Islet precursor cell (in vitro differentiated cells): ENCODE data around the gene CTNND1.
A peak's percentile ranks its signal among the peaks of the same experiment; 100 is the strongest.
"Not testable (repeated sequence)": the region's sequence is repeated elsewhere in the genome, so short reads cannot be mapped to it uniquely, and the experiment has no call there.

Experiments used
- DNase-seq: peaks from one replicate; pipeline ENCODE4 v3.0.0-alpha.2; 2018

Gene CTNND1

DNA sequence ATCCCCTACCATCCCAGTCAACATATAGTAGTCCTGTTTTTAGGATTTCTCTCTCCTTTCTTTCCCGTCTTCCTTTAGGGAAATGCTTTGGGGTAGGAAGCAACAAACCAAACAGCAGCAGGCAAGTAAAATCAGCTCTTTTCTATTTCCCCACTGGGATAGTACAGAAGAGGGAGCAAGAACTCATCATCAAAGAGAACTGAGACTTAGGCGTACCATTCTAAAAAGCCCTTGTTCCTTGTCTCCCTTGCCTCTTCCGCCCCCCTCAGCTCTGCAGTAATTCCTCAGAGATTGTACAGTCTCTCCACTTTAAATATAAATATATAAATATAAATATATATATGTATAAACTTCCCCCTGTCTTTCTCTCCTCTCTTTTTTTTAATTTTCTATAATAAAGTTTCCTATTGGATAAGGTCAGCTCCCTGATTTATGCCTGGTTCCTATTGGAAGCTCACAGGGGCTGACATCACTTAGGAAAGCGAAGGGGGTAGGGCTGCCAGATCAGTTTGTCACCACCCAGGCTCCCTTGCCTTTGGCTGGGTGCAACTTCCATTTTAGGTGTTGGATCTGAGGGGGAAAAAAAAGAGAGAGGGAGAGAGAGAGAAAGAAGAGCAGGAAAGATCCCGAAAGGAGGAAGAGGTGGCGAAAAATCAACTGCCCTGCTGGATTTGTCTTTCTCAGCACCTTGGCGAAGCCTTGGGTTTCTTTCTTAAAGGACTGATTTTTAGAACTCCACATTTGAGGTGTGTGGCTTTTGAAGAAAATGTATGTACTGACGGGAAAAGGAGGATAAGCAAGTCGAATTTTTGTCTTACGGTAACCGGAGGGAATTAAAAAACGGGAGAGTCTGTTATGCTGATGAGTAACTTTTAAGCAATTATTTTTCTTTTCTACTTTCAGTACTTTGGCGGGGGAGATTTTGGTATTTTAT lies at the start of gene CTNND1:
CTNND1 (plus strand) TSS at position 502 of the 934 bp plus-strand sequence. CDS start 29,677 bp downstream, outside the sequence.
- peak; percentile 96 for DNase-seq

DNA sequence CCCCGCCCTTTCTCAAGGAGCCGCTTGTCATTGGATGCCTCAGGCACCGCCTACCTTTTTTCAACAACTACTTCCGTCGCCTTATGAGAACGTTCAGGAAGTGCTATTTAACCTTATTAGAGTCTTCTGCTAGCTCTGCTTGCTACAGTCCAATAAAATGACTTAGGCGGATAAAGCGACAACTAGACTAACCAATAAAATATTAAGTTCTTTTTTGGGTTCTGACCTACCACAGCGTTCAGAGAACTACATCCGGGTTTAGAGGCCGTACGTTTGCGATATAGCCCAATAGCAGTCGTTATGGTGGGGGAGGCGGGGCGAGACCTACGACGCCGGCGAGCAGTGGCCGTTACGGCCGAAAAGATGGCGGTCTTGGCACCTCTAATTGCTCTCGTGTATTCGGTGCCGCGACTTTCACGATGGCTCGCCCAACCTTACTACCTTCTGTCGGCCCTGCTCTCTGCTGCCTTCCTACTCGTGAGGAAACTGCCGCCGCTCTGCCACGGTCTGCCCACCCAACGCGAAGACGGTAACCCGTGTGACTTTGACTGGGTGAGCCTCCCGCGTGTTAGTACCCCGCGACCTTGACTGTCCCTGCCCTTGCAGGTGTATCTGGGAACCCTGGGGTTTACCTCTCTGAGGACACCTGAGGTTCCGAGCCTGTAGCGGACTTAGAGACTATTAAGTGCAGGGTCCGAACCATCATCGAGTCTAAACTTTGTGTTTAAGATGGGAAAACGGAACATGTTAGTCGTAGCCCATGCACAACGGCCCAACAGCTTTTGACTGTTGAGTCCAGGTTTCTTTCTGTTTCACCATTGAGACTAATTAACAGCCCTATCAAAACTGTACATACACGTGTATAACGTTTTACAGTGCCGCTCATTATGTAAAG lies 49.1 kb upstream of the CTNND1 start, which contains the start of gene TMX2:
TMX2 (plus strand) TSS at position 338 of the 895 bp plus-strand sequence; CDS start at position 364, 26 bp downstream.
- DNase-seq: peak; percentile 98

DNA sequence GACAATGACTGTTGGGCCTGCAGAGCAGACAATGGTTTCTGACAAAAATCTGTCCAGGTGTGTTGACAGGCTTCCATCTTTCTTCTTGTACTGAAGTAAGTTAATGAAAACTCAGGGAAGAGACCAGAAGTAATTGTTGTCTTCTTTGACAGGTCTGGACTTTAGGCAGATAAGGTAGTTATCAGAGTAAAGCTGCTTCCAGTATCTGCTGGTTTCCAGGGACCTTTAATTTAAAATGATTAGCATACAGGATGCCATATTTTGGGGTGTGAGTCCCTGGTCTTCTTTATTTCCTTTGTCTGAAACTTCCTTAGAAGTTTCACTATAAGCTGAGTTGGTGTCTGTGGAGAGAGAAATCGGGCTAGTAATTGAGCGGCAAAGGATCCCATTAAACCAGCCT lies 47.8 kb upstream of the CTNND1 start:
- no peak for DNase-seq

- not testable (repeated sequence) for DNase-seq
These were observed 44.9 kb upstream of the CTNND1 start for GRCh38 chr11:57716726-57717125.

GRCh38 chr11:57727185-57727584 lies 34.4 kb upstream of the CTNND1 start:
- no peak for DNase-seq

GRCh38 chr11:57728829-57729228 lies 32.8 kb upstream of the CTNND1 start:
- no peak for DNase-seq

DNA sequence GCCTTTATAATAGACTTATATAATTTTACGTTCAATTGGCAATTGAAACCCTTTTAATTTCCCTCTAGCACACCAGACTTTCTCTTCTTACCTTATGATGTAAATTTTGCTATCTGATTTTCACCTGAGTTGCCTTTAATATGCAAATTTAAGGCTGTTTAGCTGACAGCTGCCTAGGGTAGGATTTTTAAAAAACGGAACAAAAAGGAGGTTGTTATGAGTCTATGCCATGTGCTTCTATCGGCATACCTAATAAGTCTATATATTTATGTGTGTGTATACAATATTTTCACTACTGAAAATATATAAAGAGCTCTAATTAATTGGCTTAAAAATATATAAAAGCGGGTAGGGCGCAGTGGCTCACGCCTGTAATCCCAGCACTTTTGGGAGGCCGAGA lies 32.1 kb upstream of the CTNND1 start:
- no peak for DNase-seq

GRCh38 chr11:57732661-57733060 lies 28.9 kb upstream of the CTNND1 start:
- DNase-seq: no peak

- DNase-seq: no peak
These were observed 25.8 kb upstream of the CTNND1 start for GRCh38 chr11:57735619-57736298.

DNA sequence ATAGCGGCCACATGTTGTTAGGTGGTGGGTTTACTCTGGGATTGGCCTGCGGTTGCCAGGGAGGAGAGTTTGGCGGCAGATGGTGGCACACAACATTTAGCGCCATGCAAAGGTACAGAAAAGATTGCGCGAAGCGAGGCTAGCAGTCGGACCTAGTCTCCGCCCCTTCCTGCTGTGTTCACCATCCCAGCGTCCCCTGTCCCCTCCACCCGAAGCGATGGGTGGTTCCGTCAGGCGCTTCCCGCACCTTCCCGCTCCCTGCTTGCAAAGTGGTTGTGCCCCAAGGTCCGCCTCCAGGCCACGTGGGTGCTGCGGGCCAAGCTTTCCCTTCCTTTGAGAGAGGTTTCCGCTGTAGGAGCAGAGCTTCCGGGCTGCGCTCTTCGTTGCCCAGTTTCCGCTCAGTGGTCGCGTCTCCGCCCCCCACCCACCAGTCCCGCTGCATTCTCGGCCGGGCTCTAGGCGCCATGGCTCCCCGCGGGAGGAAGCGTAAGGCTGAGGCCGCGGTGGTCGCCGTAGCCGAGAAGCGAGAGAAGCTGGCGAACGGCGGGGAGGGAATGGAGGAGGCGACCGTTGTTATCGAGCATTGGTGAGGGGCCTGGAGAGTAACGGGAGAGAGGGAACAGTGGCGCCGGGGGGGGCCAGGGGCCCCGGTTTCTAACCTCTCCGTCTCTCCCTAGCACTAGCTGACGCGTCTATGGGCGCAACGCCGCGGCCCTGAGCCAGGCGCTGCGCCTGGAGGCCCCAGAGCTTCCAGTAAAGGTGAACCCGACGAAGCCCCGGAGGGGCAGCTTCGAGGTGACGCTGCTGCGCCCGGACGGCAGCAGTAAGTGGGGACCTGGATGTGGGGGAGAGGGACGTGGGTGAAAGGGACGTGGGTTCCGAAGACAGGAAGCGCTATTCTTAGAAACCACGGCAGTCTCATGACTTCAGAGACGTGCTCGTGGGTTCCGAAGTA lies 20.2 kb upstream of the CTNND1 start, which contains the start of gene SELENOH:
SELENOH (plus strand) TSS at position 360 of the 955 bp plus-strand sequence; CDS start at position 465, 105 bp downstream.
- peak; percentile 99 for DNase-seq

- no peak for DNase-seq
These were observed 19.5 kb upstream of the CTNND1 start for GRCh38 chr11:57742087-57742452.

- DNase-seq: no peak
These were observed 17.2 kb upstream of the CTNND1 start for GRCh38 chr11:57744357-57744756.

- DNase-seq: no peak
These were observed 16.4 kb upstream of the CTNND1 start for GRCh38 chr11:57745206-57745605.

GRCh38 chr11:57746920-57747319 lies 14.7 kb upstream of the CTNND1 start:
- no peak for DNase-seq

- DNase-seq: no peak
These were observed 10.4 kb upstream of the CTNND1 start for GRCh38 chr11:57751176-57751575.

DNA sequence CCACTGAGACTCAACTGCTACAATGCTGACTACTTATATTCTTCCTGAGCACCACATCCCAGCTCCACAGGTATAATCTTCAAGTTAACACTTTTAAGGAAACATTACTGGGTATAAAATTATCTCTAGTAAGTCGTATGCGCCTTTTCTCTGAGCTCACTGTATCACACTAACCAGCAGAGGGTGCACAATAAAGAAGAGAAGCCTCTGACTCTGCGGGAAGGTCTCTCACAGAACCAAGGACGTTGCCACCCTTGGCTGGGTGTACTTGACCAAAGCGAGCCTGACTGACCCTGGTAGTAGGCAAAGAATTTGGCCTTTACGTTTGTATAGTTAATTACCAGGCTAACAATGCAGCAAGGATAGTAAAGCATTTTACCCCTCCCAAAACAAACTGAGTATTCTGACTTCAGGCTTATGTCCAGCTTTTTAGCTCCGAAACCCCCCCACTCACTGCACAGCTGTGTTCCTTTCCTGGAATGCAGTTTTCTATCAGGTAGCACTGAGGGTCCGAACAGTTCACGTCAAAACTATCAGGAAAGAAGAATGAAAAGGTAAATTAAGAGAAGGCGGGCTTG lies 9.8 kb upstream of the CTNND1 start, which contains the start of gene BTBD18:
BTBD18 (minus strand) TSS at position 144 of the 578 bp plus-strand sequence. CDS start 631 bp downstream, outside the sequence.
- DNase-seq: peak; percentile 65

DNA sequence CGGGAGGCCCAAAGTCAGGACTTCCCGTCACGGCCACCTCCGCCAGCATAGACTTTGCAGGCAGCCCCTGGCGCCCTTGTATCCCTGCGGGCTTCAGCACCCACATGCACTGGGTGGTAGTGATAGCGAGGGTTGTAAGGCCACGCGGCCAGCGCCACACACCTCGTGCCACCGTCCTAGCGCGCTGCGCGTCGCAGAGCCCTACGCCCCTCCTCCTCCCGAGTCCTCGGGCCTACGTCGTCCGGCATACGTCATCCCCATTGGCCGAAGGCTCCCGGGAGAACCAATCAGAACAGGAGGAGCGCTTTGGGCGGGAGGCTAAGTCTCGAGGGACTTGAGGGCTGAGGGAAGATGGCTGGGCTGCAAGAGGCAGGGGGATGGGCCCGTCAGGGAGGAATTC lies 8.6 kb upstream of the CTNND1 start:
- DNase-seq: no peak

DNA sequence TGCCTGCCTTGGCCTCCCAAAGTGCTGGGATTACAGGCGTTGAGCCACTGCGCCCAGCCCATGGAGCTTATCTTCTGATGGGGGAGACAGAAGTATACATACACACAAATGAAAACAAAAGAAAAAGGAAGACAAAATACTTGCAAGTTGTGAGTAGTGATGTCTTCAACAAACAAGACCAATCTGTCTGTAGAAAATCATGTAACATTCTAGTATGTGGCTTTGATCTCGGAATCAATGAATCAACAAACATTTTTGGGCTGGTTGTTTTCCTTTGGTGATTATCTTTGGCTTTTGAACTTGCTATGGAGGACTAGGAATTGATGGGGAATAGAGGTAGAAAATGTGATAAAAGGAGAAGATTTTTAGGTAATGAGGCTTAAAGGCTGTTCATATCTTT lies 3.4 kb upstream of the CTNND1 start:
- no peak for DNase-seq

DNA sequence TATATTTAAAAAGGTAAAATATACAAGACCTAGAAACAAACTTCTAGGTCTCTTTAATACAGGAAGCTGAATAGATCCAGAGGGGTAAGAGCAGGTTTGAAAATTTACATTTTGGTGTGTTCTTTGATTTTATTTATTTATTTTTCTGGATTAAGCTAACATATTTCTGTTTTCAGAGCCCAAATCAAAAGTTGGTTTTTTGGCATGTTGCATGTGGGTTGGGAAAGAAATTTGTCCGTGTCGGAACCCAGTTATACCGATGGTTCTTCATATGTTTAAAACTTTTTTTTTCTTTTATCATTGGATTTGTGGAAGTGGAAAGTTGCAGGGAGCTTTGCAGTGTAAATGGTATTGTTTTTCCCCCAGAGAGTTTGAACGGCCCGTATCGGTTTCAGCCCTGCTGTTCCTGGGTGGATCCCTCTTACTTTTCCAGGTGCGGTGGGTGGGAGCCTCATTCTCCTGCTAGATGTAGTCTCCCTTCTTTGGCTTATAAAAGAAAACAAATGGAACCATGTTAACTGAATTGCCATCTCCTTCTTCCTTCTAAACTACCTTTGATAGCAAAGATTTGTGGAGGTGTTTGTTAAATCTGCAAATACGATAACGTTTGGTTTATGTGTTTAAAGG lies 746 bp downstream of the CTNND1 start:
- no peak for DNase-seq

GRCh38 chr11:57763568-57763967 lies 2.0 kb downstream of the CTNND1 start:
- no peak for DNase-seq
